ENCODE data around the gene LAPTM4A. TPM values are rescaled to one million over a fixed set of nuclear protein-coding genes. Genes with fewer than 3 reads are reported as not detected.

Gene LAPTM4A
- 239 TPM for polyA plus RNA-seq (2012; ENCODE audit: insufficient read length, low read depth)

- TF ChIP-seq REST (IDR thresholded peaks at IDR 0.05; ENCODE audit: insufficient read depth in 1 of 2, low read depth in 2 of 2, low read length in 2 of 2) (0 out of 4 replicates have a peak, but pooled peaks of 1 of the 2 experiments have one; percentile 6), FOXP2 (optimal IDR thresholded peaks at IDR 0.05; ENCODE audit: borderline replicate concordance, extremely low read depth, extremely low read length, insufficient read depth) (peak; percentile 67), SIN3A (IDR thresholded peaks at IDR 0.05; ENCODE audit: borderline replicate concordance, insufficient read depth, low read length) (peak; percentile 76; the same call in 1 of the 2 replicates), TAF1 (IDR thresholded peaks at IDR 0.05; ENCODE audit: borderline replicate concordance, insufficient read depth, low read length) (peak; percentile 51; the same call in 1 of the 2 replicates), POLR2AphosphoS5 (IDR thresholded peaks at IDR 0.05; ENCODE audit: low read depth, low read length) (peak; percentile 85)
Observed at GRCh38 chr2:20051532-20052228, at the start of gene LAPTM4A. Gene LAPTM4A, minus strand, starts transcription at chr2:20051628. Its CDS starts 108 bp downstream, at chr2:20051520.

- no peak for TF ChIP-seq POLR2AphosphoS5 (IDR thresholded peaks at IDR 0.05; ENCODE audit: low read depth, low read length)
- TF ChIP-seq TAF1 (IDR thresholded peaks at IDR 0.05; ENCODE audit: borderline replicate concordance, insufficient read depth, low read length) = no peak
- TF ChIP-seq SIN3A (IDR thresholded peaks at IDR 0.05; ENCODE audit: borderline replicate concordance, insufficient read depth, low read length) = no peak
- no peak for TF ChIP-seq FOXP2 (optimal IDR thresholded peaks at IDR 0.05; ENCODE audit: borderline replicate concordance, extremely low read depth, extremely low read length, insufficient read depth)
- no peak for TF ChIP-seq REST (IDR thresholded peaks at IDR 0.05; ENCODE audit: insufficient read depth in 1 of 2, low read depth in 2 of 2, low read length in 2 of 2)
Observed at GRCh38 chr2:20100711-20101110, 49.3 kb upstream of the LAPTM4A start.

- no peak for TF ChIP-seq POLR2AphosphoS5 (IDR thresholded peaks at IDR 0.05; ENCODE audit: low read depth, low read length)
- TF ChIP-seq FOXP2 (optimal IDR thresholded peaks at IDR 0.05; ENCODE audit: borderline replicate concordance, extremely low read depth, extremely low read length, insufficient read depth) = no peak
- no peak for TF ChIP-seq SIN3A (IDR thresholded peaks at IDR 0.05; ENCODE audit: borderline replicate concordance, insufficient read depth, low read length)
- TF ChIP-seq TAF1 (IDR thresholded peaks at IDR 0.05; ENCODE audit: borderline replicate concordance, insufficient read depth, low read length) = no peak
- no peak for TF ChIP-seq REST (IDR thresholded peaks at IDR 0.05; ENCODE audit: insufficient read depth in 1 of 2, low read depth in 2 of 2, low read length in 2 of 2)
Observed at GRCh38 chr2:20099780-20100179, 48.4 kb upstream of the LAPTM4A start.

- TF ChIP-seq FOXP2 (optimal IDR thresholded peaks at IDR 0.05; ENCODE audit: borderline replicate concordance, extremely low read depth, extremely low read length, insufficient read depth) (peak; percentile 52), REST (IDR thresholded peaks at IDR 0.05; ENCODE audit: insufficient read depth in 1 of 2, low read depth in 2 of 2, low read length in 2 of 2) (no peak)
Observed at GRCh38 chr2:20097889-20098714, 46.7 kb upstream of the LAPTM4A start.
